SK-N-SH treated with all-trans-retinoic acid at 6 μM for 48 hours (cell line): Measurements from ENCODE around the gene KCNT2.

Experiments used
- ATAC-seq: fragments of 200-7000 bp; cut with Tn5 transposase; 3 replicates; pipeline ENCODE4 v1.9.1; 2020; ENCODE audit warnings: mild to moderate bottlenecking, moderate library complexity
- BACH2 ChIP-seq: fragments of 250-450 bp; sonication (Bioruptor Pico); IDR thresholded peaks from 2 replicates; pipeline ENCODE4 v1.9.0; 2021; ENCODE audit warnings: mild to moderate bottlenecking, borderline replicate concordance
- CREB5 ChIP-seq: fragments of 250-450 bp; sonication (Bioruptor Pico); IDR thresholded peaks from 2 replicates; pipeline ENCODE4 v1.5.1; 2020; ENCODE audit warnings: low read depth, mild to moderate bottlenecking, moderate library complexity
- CSDC2 ChIP-seq: fragments of 250-450 bp; sonication (Bioruptor Pico); IDR thresholded peaks from 2 replicates; pipeline ENCODE4 v1.5.0; 2020; ENCODE audit warnings: mild to moderate bottlenecking, moderate library complexity
- CSRNP3 ChIP-seq: fragments of 250-450 bp; sonication (Bioruptor Pico); IDR thresholded peaks from 2 replicates; pipeline ENCODE4 v1.5.1; 2021; ENCODE audit warnings: mild to moderate bottlenecking, moderate library complexity
- ESRRG ChIP-seq: fragments of 250-450 bp; sonication (Bioruptor Pico); IDR thresholded peaks from 2 replicates; pipeline ENCODE4 v1.6.1; 2021; ENCODE audit warnings: mild to moderate bottlenecking
- GLIS3 ChIP-seq: fragments of 250-450 bp; sonication (Bioruptor Pico); IDR thresholded peaks from 2 replicates; pipeline ENCODE4 v1.5.0; 2020; ENCODE audit warnings: mild to moderate bottlenecking, moderate library complexity
- OSR1 ChIP-seq: fragments of 250-450 bp; sonication (Bioruptor Pico); IDR thresholded peaks from 2 replicates; pipeline ENCODE4 v1.8.0; 2022; ENCODE audit warnings: moderate library complexity, mild to moderate bottlenecking, inconsistent platforms
- POU6F1 ChIP-seq: fragments of 250-450 bp; sonication (Bioruptor Pico); IDR thresholded peaks from 2 replicates; pipeline ENCODE4 v1.8.0; 2021; ENCODE audit warnings: low read depth, mild to moderate bottlenecking, moderate library complexity, borderline replicate concordance
- RARB ChIP-seq: fragments of 250-450 bp; sonication (Bioruptor Pico); IDR thresholded peaks from 2 replicates; pipeline ENCODE4 v1.8.0; 2021; ENCODE audit warnings: mild to moderate bottlenecking, moderate library complexity
- TCF4 ChIP-seq: fragments of 250-450 bp; sonication (Bioruptor Pico); IDR thresholded peaks from 2 replicates; pipeline ENCODE4 v1.8.0; 2021; ENCODE audit warnings: mild to moderate bottlenecking, moderate library complexity, borderline replicate concordance
- TOX ChIP-seq: fragments of 250-450 bp; sonication (Bioruptor Pico); IDR thresholded peaks from 2 replicates; pipeline ENCODE4 v1.8.0; 2021; ENCODE audit warnings: mild to moderate bottlenecking, moderate library complexity, borderline replicate concordance
- ZC3H10 ChIP-seq: fragments of 250-450 bp; sonication (Bioruptor Pico); IDR thresholded peaks from 2 replicates; pipeline ENCODE4 v1.5.1; 2021; ENCODE audit warnings: mild to moderate bottlenecking, moderate library complexity
- ZFP30 ChIP-seq: fragments of 450-650 bp; formaldehyde crosslinking; IDR thresholded peaks from 2 replicates; pipeline ENCODE4 v1.5.0; 2022; ENCODE audit warnings: mild to moderate bottlenecking, moderate library complexity
- ZNF70 ChIP-seq: fragments of 450-650 bp; formaldehyde crosslinking; IDR thresholded peaks from 2 replicates; pipeline ENCODE4 v1.5.0; 2020; ENCODE audit warnings: mild to moderate bottlenecking, moderate library complexity
- ZNF8 ChIP-seq: fragments of 450-650 bp; formaldehyde crosslinking; IDR thresholded peaks from 2 replicates; pipeline ENCODE4 v1.5.0; 2020; ENCODE audit warnings: mild to moderate bottlenecking, moderate library complexity
- TF ChIP-seq, protein P1 (sequence below): fragments of 250-450 bp; sonication (Bioruptor Pico); IDR thresholded peaks from 2 replicates; pipeline ENCODE4 v1.5.0; 2020; ENCODE audit warnings: mild to moderate bottlenecking, moderate library complexity
- TF ChIP-seq, protein P2 (sequence below): fragments of 250-450 bp; sonication (Bioruptor Pico); IDR thresholded peaks from 2 replicates; pipeline ENCODE4 v1.8.0; 2020; ENCODE audit warnings: mild to moderate bottlenecking, moderate library complexity, borderline replicate concordance

Gene KCNT2

GRCh38 chr1:196355206-196355786 lies 252.9 kb downstream of the KCNT2 start:
- ATAC-seq, result peak; percentile 74
- TF ChIP-seq OSR1 (CRISPR knock-in tag) (no peak), CREB5 (CRISPR knock-in tag) (no peak), GLIS3 (CRISPR knock-in tag) (no peak)

DNA sequence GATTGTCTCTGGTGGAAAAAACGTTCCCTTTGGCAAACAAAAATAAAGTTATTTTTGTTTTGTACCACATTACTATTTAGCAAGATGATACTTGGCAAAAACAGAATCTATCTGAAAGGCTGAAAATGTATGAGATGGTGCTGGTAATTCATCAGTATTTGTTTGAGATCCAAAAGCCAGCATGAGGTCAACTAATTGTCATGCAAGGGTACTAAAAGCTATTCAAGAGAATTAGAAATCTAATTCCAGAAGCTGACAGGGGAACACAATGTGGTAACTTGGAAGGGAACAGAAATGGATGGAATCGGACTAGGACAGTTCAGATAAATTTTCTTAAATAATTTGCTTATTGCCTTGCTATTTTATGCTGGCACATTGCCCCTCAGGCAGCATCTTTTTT lies 263.8 kb downstream of the KCNT2 start:
- no peak for TF ChIP-seq TCF4 (CRISPR knock-in tag)
- no peak for TF ChIP-seq RARB (CRISPR knock-in tag)
- no peak for TF ChIP-seq CSRNP3
- TF ChIP-seq GLIS3 (CRISPR knock-in tag), result no peak
- TF ChIP-seq ZNF70 (CRISPR knock-in tag), result no peak
- no peak for TF ChIP-seq OSR1 (CRISPR knock-in tag)
- no peak for TF ChIP-seq ESRRG (CRISPR knock-in tag)
- ATAC-seq, result no peak

GRCh38 chr1:196324345-196324744 lies 283.9 kb downstream of the KCNT2 start:
- TF ChIP-seq RARB (CRISPR knock-in tag), result no peak
- no peak for TF ChIP-seq GLIS3 (CRISPR knock-in tag)
- no peak for TF ChIP-seq BACH2
- TF ChIP-seq POU6F1 (CRISPR knock-in tag), result no peak
- TF ChIP-seq CSRNP3, result no peak
- TF ChIP-seq CSDC2 (CRISPR knock-in tag), result no peak
- no peak for TF ChIP-seq ZFP30
- TF ChIP-seq, all 23 proteins: peak for 0
- no peak for ATAC-seq

DNA sequence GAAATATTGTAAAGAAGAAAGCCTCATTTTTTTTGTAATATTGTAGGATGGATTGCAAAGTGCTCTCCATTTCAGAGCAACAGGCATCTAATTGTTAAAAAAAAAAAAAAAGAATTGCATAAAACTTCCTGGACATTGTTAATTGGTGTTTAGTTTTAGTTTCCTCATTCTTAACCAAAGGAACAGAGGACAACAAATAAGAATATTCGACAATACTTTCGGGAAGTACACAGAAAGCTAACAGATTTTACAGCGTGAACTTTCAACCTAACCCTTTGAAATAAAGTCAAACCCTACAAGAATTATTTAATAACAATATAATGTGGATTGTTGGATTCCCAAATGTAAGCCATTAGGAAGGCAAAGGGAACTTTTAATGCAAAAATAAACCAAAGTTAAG lies 284.4 kb downstream of the KCNT2 start:
- no peak for ATAC-seq
- no peak for TF ChIP-seq ZFP30
- TF ChIP-seq, protein P1, sequence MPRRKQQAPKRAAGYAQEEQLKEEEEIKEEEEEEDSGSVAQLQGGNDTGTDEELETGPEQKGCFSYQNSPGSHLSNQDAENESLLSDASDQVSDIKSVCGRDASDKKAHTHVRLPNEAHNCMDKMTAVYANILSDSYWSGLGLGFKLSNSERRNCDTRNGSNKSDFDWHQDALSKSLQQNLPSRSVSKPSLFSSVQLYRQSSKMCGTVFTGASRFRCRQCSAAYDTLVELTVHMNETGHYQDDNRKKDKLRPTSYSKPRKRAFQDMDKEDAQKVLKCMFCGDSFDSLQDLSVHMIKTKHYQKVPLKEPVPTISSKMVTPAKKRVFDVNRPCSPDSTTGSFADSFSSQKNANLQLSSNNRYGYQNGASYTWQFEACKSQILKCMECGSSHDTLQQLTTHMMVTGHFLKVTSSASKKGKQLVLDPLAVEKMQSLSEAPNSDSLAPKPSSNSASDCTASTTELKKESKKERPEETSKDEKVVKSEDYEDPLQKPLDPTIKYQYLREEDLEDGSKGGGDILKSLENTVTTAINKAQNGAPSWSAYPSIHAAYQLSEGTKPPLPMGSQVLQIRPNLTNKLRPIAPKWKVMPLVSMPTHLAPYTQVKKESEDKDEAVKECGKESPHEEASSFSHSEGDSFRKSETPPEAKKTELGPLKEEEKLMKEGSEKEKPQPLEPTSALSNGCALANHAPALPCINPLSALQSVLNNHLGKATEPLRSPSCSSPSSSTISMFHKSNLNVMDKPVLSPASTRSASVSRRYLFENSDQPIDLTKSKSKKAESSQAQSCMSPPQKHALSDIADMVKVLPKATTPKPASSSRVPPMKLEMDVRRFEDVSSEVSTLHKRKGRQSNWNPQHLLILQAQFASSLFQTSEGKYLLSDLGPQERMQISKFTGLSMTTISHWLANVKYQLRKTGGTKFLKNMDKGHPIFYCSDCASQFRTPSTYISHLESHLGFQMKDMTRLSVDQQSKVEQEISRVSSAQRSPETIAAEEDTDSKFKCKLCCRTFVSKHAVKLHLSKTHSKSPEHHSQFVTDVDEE (CRISPR knock-in tag), result no peak
- TF ChIP-seq TOX (CRISPR knock-in tag), result no peak
- no peak for TF ChIP-seq OSR1 (CRISPR knock-in tag)
- TF ChIP-seq GLIS3 (CRISPR knock-in tag), result no peak
- no peak for TF ChIP-seq ESRRG (CRISPR knock-in tag)
- TF ChIP-seq, protein P2, sequence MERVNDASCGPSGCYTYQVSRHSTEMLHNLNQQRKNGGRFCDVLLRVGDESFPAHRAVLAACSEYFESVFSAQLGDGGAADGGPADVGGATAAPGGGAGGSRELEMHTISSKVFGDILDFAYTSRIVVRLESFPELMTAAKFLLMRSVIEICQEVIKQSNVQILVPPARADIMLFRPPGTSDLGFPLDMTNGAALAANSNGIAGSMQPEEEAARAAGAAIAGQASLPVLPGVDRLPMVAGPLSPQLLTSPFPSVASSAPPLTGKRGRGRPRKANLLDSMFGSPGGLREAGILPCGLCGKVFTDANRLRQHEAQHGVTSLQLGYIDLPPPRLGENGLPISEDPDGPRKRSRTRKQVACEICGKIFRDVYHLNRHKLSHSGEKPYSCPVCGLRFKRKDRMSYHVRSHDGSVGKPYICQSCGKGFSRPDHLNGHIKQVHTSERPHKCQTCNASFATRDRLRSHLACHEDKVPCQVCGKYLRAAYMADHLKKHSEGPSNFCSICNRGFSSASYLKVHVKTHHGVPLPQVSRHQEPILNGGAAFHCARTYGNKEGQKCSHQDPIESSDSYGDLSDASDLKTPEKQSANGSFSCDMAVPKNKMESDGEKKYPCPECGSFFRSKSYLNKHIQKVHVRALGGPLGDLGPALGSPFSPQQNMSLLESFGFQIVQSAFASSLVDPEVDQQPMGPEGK, result no peak
- no peak for TF ChIP-seq RARB (CRISPR knock-in tag)
- TF ChIP-seq POU6F1 (CRISPR knock-in tag), result no peak
- TF ChIP-seq ZNF8 (CRISPR knock-in tag), result no peak
- no peak for TF ChIP-seq ZC3H10 (CRISPR knock-in tag)
